CD4-positive, CD25-positive, alpha-beta regulatory T cell (primary cell): ENCODE results near the gene RPS6KA2. TPM values are rescaled to one million over a fixed set of nuclear protein-coding genes. Genes with fewer than 3 reads are reported as not detected.

ENCODE experiments used
- ATAC-seq, 2 donors: fragments of 150-1000 bp; cut with Tn5 transposase; one replicate each; pipeline ENCODE4 v1.10.0; 2021; ENCODE audit warnings: low read depth in 2 of 2, moderate number of reproducible peaks in 2 of 2, moderate library complexity in 1 of 2
- DNase-seq, 3 donors: peaks; one replicate each; pipeline versions ENCODE4 v3.0.0 to v3.0.0-alpha.2; 2012 to 2022; ENCODE audit warnings: mixed read lengths in 1 of 3
- H3K27ac ChIP-seq: one replicate; pipeline ENCODE4 v1.7.0; 2013; ENCODE audit warnings: mild to moderate bottlenecking, low read length; ENCODE audit not compliant: insufficient read depth, poor library complexity, severe bottlenecking
- H3K27me3 ChIP-seq: one replicate; pipeline ENCODE4 v1.7.0; 2013; ENCODE audit warnings: low read length; ENCODE audit not compliant: control insufficient read depth, insufficient read depth
- H3K36me3 ChIP-seq: one replicate; pipeline ENCODE4 v1.7.0; 2013; ENCODE audit warnings: mild to moderate bottlenecking, low read length, moderate library complexity; ENCODE audit not compliant: control insufficient read depth, insufficient read depth
- H3K4me1 ChIP-seq: 2 replicates; pipeline ENCODE4 v1.7.0; 2013; ENCODE audit warnings: mild to moderate bottlenecking, low read length; ENCODE audit not compliant: insufficient read depth, control insufficient read depth, poor library complexity, severe bottlenecking
- H3K4me3 ChIP-seq: one replicate; pipeline ENCODE4 v1.7.0; 2013; ENCODE audit warnings: low read depth, mild to moderate bottlenecking, low read length, moderate library complexity
- H3K9me3 ChIP-seq, 2 experiments: 1 replicate in 1 of 2; 2 replicates in 1 of 2; pipeline ENCODE4 v1.7.0; 2013; ENCODE audit warnings: low read length in 2 of 2, mild to moderate bottlenecking in 1 of 2, moderate library complexity in 1 of 2; ENCODE audit not compliant: control insufficient read depth in 2 of 2
- H3K27ac Mint-ChIP-seq, 3 donors: one replicate each; pipeline ENCODE4 v1.8.0; 2020 to 2022; ENCODE audit warnings: mild to moderate bottlenecking in 3 of 3, mixed read lengths in 3 of 3, moderate library complexity in 2 of 3
- H3K27me3 Mint-ChIP-seq: one replicate; pipeline ENCODE4 v1.8.0; 2022; ENCODE audit warnings: mild to moderate bottlenecking, mixed read lengths
- H3K36me3 Mint-ChIP-seq: one replicate; pipeline ENCODE4 v1.8.0; 2020; ENCODE audit warnings: mixed read lengths
- H3K4me1 Mint-ChIP-seq, 4 donors: one replicate each; pipeline ENCODE4 v1.8.0; 2020 to 2022; ENCODE audit warnings: mixed read lengths in 4 of 4, mild to moderate bottlenecking in 1 of 4
- H3K4me3 Mint-ChIP-seq, 4 donors: one replicate each; pipeline ENCODE4 v1.8.0; 2020 to 2022; ENCODE audit warnings: mild to moderate bottlenecking in 4 of 4, mixed read lengths in 4 of 4, moderate library complexity in 3 of 4
- H3K9me3 Mint-ChIP-seq, 7 donors: one replicate each; pipeline ENCODE4 v1.8.0; 2020 to 2022; ENCODE audit warnings: mixed read lengths in 7 of 7, mild to moderate bottlenecking in 3 of 7, moderate library complexity in 2 of 7
- polyA plus RNA-seq, 4 donors: library from polyadenylated mRNA; unstranded; fragments of 300-500 nt; fragmentation: Illumina TruSeq; gene quantifications; one replicate each; pipeline ENCODE4 v1.2.3, GENCODE V29; 2021
- total RNA-seq: library from RNA; stranded (reverse); gene quantifications from one replicate; pipeline ENCODE4 v1.2.3, GENCODE V29; 2022

The RPS6KA2 gene
- total and polyA plus RNA-seq, 5 donors from 2014 or later, result 3.3 to 7.4 (median 5.2) TPM

- Histone ChIP-seq H3K27ac (no peak overlapping the region), H3K4me1 (no peaks in the 10 kb centered on the region), H3K27me3 (no peaks in the 10 kb centered on the region), H3K9me3 (peaks cover 0 to 4% of the 10 kb centered on the region in 2 experiments), H3K36me3 (no peaks in the 10 kb centered on the region), H3K4me3 (no peak overlapping the region)
- Mint-ChIP-seq H3K27me3 (peaks cover 4% of the 10 kb centered on the region), H3K4me3 (no peak overlapping the region), H3K9me3 (peaks cover 0 to 5% (median 2%) of the 10 kb centered on the region in 7 donors), H3K36me3 (no peaks in the 10 kb centered on the region), H3K4me1 (peaks cover 0 to 5% (median 3%) of the 10 kb centered on the region in 4 donors), H3K27ac (no peak overlapping the region)
- DNase-seq (no peak), ATAC-seq (no peak)
Observed at GRCh38 chr6:166554316-166554715, 72.7 kb downstream of the RPS6KA2 start.

GRCh38 chr6:166553563-166554271, 73.3 kb downstream of the RPS6KA2 start:
- ATAC-seq, result no peak
- no peaks in the 10 kb centered on the region for H3K4me1 ChIP-seq
- DNase-seq, result no peak
- Mint-ChIP-seq H3K4me1 (peaks cover 0 to 5% (median 3%) of the 10 kb centered on the region in 4 donors), H3K4me3 (no peak overlapping the region), H3K27me3 (peaks cover 5% of the 10 kb centered on the region), H3K27ac (no peak overlapping the region), H3K36me3 (no peaks in the 10 kb centered on the region), H3K9me3 (peaks cover 0 to 5% (median 0%) of the 10 kb centered on the region in 7 donors)
- no peak overlapping the region for H3K27ac ChIP-seq
- no peaks in the 10 kb centered on the region for H3K9me3 ChIP-seq
- H3K36me3 ChIP-seq, result no peaks in the 10 kb centered on the region
- H3K4me3 ChIP-seq, result no peak overlapping the region
- H3K27me3 ChIP-seq, result no peaks in the 10 kb centered on the region

GRCh38 chr6:166552600-166552999, 74.5 kb downstream of the RPS6KA2 start:
- H3K4me1 Mint-ChIP-seq, result peaks cover 0 to 5% (median 3%) of the 10 kb centered on the region in 4 donors
- no peaks in the 10 kb centered on the region for H3K9me3 ChIP-seq
- ATAC-seq, result no peak

GRCh38 chr6:166551754-166552495, 75.1 kb downstream of the RPS6KA2 start:
- Mint-ChIP-seq H3K4me1 (peaks cover 0 to 5% (median 2%) of the 10 kb centered on the region in 4 donors), H3K27ac (no peak overlapping the region), H3K36me3 (no peaks in the 10 kb centered on the region), H3K27me3 (peaks cover 14% of the 10 kb centered on the region), H3K9me3 (peaks cover 0 to 6% (median 0%) of the 10 kb centered on the region in 7 donors), H3K4me3 (no peak overlapping the region)
- DNase-seq, result no peak
- no peaks in the 10 kb centered on the region for H3K36me3 ChIP-seq
- no peak overlapping the region for H3K27ac ChIP-seq
- no peak overlapping the region for H3K4me3 ChIP-seq
- H3K27me3 ChIP-seq, result no peaks in the 10 kb centered on the region
- H3K4me1 ChIP-seq, result no peaks in the 10 kb centered on the region
- no peaks in the 10 kb centered on the region for H3K9me3 ChIP-seq
- ATAC-seq, result no peak

More at GRCh38 chr6:166552600-166552999, 74.5 kb downstream of the RPS6KA2 start:
- H3K27me3 ChIP-seq, result no peaks in the 10 kb centered on the region
- Mint-ChIP-seq H3K4me3 (no peak overlapping the region), H3K9me3 (peaks cover 0 to 5% (median 0%) of the 10 kb centered on the region in 7 donors), H3K36me3 (no peaks in the 10 kb centered on the region), H3K27me3 (peaks cover 14% of the 10 kb centered on the region), H3K27ac (no peak overlapping the region)
- DNase-seq, result no peak
- H3K4me1 ChIP-seq, result no peaks in the 10 kb centered on the region
- H3K4me3 ChIP-seq, result no peak overlapping the region
- H3K27ac ChIP-seq, result no peak overlapping the region
- H3K36me3 ChIP-seq, result no peaks in the 10 kb centered on the region

- no peaks in the 10 kb centered on the region for H3K36me3 Mint-ChIP-seq
- H3K9me3 Mint-ChIP-seq, result peaks cover 0 to 2% (median 0%) of the 10 kb centered on the region in 7 donors
- Histone ChIP-seq H3K9me3 (no peaks in the 10 kb centered on the region), H3K4me1 (peaks cover 8% of the 10 kb centered on the region), H3K4me3 (no peak overlapping the region), H3K36me3 (no peaks in the 10 kb centered on the region), H3K27me3 (no peaks in the 10 kb centered on the region), H3K27ac (no peak overlapping the region)
- DNase-seq (no peak), ATAC-seq (no peak)
- H3K27ac Mint-ChIP-seq, result no peak overlapping the region
- peaks cover 10% of the 10 kb centered on the region for H3K27me3 Mint-ChIP-seq
- peaks cover 6 to 9% (median 6%) of the 10 kb centered on the region in 4 donors for H3K4me1 Mint-ChIP-seq
- H3K4me3 Mint-ChIP-seq, result peak overlapping the region in 1 of 4 donors; percentile 52
Observed at GRCh38 chr6:166546653-166547052, 80.4 kb downstream of the RPS6KA2 start.

- ATAC-seq, result no peak
- peaks cover 10% of the 10 kb centered on the region for H3K27me3 Mint-ChIP-seq
- H3K27ac Mint-ChIP-seq, result no peak overlapping the region
- no peak overlapping the region for H3K4me3 ChIP-seq
- H3K9me3 ChIP-seq, result no peaks in the 10 kb centered on the region
- DNase-seq, result no peak
- H3K9me3 Mint-ChIP-seq, result peaks cover 0 to 2% (median 0%) of the 10 kb centered on the region in 7 donors
- H3K4me1 Mint-ChIP-seq, result peaks cover 12 to 19% (median 16%) of the 10 kb centered on the region in 4 donors
- H3K36me3 Mint-ChIP-seq, result no peaks in the 10 kb centered on the region
- H3K4me1 ChIP-seq, result peaks cover 21% of the 10 kb centered on the region
- no peaks in the 10 kb centered on the region for H3K36me3 ChIP-seq
- no peak overlapping the region for H3K27ac ChIP-seq
- H3K4me3 Mint-ChIP-seq, result peak overlapping the region in 1 of 4 donors; percentile 52
- H3K27me3 ChIP-seq, result no peaks in the 10 kb centered on the region
Observed at GRCh38 chr6:166545156-166546034, 81.7 kb downstream of the RPS6KA2 start.

- H3K9me3 ChIP-seq, result no peaks in the 10 kb centered on the region
- peaks cover 0 to 2% (median 0%) of the 10 kb centered on the region in 7 donors for H3K9me3 Mint-ChIP-seq
- ATAC-seq (no peak), DNase-seq (no peak)
- H3K4me1 Mint-ChIP-seq, result peaks cover 16 to 29% (median 19%) of the 10 kb centered on the region in 4 donors
- H3K27me3 ChIP-seq, result no peaks in the 10 kb centered on the region
- peak overlapping the region in 1 of 3 donors; percentile 41 for H3K27ac Mint-ChIP-seq
- H3K4me1 ChIP-seq, result peaks cover 32% of the 10 kb centered on the region
- H3K27me3 Mint-ChIP-seq, result peaks cover 10% of the 10 kb centered on the region
- peak overlapping the region in 2 of 4 donors; percentile 22 to 33 for H3K4me3 Mint-ChIP-seq
- no peak overlapping the region for H3K4me3 ChIP-seq
- no peaks in the 10 kb centered on the region for H3K36me3 Mint-ChIP-seq
- no peak overlapping the region for H3K27ac ChIP-seq
- no peaks in the 10 kb centered on the region for H3K36me3 ChIP-seq
Observed at GRCh38 chr6:166544296-166544605, 82.8 kb downstream of the RPS6KA2 start.
